Mucosa of gallbladder (tissue), 1 donor: ENCODE measurements around the gene PRDM5. TPM values are rescaled to one million over a fixed set of nuclear protein-coding genes. Genes with fewer than 3 reads are reported as not detected.
A peak's percentile ranks its signal among the peaks of the same experiment; 100 is the strongest.

Source experiments
- DNase-seq: peaks from one replicate; pipeline ENCODE4 v3.0.0-alpha.2; 2020; ENCODE audit warnings: low spot score
- total RNA-seq: library from RNA; stranded (reverse); gene quantifications from one replicate; pipeline ENCODE4 v1.2.1, GENCODE V29; 2021
- donor health status: DM: no; HTN: no; CAD: no.

The PRDM5 gene
- total RNA-seq, 1 donor from 2014 or later: 7.2 TPM

DNA sequence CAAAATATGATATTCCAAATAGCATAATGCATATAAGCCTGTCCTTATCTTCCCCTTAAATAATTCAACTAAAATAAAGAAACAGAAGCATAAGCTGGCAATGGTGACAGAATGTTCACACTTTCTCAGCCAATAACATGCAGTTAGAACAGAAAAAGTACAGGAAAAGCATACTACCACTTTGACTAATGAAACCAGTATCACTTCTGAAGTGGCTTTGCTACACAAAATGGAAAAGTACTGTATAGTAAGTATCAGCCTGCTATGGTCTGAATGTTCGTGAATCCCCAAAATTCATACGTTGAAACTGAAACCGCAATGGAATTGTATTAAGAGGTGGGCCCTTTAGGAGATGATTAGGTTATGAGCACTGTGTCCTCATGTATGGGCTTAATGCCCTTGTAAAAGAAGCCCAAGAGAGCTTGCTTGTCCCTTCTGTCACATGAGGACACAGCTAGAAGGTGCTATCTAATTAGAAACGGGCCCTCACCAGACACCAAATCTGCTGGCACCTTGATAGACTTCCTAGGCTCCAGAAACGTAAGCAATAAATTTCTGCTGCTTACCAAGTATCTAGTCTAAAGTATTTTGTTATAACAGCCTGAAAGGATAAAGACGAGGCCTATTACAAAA is 102.6 kb downstream of the PRDM5 start:
- no peak for DNase-seq

DNA sequence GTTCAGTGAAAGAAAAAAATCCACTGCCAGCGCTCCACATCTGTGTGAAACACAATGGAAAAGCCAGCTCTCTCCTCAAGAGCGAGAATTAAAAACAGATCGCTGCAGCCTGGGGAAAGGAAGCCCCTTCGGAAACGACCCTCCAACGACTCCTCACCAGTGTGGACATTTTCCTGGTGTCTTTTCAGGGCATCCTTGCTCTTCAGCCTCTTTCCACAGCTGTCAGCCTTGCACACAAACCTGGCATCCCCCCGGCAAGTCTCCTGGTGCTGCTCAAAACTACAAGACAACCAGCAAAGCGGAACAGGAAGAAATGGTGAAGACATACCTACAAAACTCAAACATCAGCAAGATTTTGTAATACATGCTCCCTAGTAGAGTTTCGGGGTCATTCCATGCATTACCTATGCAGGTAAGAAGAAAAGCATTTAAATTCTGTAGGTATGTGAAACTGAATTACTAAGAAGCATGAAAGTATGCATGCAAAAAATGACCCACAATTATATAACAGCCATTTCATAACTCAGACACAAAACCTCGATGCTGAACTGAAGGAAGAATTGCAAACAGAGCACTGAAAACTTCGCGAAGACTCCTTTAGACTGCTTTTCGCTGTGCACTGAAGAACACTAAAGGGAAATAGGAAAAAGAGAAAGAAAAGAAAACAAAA is 106.1 kb downstream of the PRDM5 start:
- DNase-seq: no peak

DNA sequence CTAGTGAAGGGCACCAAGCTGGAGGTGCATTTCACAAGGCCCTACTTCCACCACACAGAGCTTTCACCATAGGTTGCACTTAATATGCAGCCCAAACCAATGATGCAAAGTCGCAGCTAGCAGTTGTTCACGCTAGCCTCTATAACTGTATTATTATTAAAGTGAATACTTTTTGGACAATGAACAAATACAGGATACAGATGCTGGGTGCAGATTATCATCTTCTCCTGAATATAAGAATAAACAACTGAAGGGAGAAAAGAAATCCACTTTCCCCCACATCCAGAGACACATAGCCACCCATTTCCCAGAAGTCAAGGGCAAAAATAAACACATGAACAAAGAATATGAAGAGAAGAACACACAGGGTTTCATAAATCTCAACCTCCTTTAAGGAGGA is 107.2 kb downstream of the PRDM5 start:
- DNase-seq: no peak

DNA sequence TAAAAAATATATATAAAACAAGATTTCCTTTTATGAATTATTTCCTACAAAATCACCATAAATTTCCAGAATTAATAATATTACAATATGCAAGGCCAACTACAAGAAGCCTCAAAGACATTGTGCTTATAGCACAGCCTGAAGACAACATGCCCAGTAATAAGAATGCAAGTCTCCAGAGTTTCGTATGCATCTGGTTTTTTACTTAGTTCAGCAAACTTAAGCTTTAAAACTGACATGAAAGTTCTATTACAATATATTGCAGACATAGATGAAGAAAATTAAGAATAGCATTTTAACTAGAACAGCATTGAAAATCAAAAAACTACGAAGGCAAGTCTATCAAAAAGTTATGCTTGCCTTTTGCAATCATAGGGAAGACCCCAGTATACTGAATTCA is 107.6 kb downstream of the PRDM5 start:
- no peak for DNase-seq

DNA sequence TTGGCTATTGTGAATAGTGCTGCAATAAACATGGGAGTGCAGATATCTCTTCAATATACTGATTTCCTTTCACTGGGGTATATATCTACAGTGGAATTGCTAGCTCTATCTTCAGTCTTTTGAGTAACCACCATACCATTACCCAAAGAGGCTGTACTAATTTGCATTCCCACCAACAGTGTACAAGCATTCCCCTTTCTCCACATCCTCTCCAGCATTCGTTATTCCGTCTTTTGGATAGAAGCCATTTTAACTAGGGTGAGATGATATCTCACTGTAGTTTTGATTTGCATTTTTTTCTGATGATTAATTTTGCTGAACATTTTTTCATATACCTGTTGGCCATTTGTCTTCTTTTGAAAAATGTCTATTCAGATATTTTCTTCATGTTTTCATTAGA is 110.3 kb downstream of the PRDM5 start:
- no peak for DNase-seq

DNA sequence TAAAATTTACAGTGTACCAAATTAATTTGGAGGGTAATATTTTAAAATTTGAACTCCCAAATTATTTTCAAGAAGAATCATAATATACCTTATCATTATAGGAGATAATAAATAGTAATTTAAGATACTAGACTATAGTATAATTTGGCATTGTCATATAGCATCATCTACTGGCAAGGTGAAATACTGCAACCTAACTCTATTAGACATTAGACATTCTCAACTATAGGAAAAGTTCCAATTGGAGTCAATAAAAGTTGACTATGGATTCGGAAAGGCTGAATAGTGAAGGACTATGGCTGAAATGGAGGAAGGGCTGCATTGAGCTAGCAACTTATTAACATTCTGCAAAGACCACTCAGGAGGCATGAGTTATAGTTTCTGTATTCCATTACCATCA is 113.0 kb downstream of the PRDM5 start:
- no peak for DNase-seq

DNA sequence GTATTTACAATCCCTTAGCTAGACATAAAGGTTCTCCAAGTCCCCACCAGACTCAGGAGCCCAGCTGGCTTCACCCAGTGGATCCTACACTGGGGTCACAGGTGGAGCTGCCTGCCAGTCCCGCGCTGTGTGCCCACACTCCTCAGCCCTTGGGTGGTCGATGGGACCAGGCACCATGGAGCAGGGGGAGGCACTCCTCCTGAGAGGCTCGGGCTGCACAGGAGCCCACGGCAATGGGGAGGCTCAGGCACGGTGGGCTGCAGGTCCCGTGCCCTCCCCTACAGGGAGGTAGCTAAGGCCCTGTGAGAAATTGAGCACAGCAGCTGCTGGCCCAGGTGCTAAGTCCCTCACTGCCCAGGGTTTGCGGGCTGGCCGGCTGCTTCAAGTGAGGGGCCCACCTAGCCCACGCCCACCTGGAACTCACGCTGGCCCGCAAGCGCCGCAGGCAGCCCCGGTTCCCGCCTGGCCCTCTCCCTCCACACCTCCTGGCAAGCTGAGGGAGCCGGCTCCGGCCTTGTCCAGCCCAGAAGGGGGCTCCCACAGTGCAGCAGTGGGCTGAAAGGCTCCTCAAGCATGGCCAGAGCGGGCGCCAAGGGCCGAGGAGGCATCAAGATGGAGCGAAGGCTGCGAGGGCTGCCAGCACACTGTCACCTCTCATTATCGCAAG is 113.9 kb downstream of the PRDM5 start:
- no peak for DNase-seq

DNA sequence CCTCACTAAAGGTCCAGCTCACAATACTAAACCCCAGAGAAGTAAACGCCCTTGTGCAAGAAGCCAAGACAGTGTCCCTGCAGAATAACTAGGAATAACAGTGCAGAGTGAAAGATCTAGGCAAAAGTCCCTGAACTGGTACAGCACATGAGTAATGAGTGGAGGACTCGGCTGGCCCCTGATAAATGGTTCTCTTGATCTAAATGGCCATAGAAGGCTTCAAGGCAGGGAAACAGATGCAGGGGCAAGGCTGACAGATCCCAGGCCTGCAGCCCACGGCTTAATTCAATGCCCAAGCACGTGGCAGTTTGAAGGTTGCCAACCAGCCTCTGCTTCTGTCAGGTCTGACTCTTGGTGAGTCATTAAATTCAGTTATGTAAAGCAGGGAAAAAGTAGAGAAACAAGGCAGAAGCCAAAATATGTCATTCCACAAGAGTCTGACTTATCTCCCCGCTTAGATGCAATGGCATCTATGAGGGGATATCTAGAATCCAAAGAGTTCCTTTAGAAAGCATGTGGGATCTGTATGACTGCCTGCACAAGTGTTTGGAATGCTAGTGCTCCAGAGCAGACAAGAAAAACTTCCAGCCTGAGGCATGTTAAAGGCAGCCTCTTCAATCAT is 121.3 kb downstream of the PRDM5 start:
- DNase-seq: no peak

DNA sequence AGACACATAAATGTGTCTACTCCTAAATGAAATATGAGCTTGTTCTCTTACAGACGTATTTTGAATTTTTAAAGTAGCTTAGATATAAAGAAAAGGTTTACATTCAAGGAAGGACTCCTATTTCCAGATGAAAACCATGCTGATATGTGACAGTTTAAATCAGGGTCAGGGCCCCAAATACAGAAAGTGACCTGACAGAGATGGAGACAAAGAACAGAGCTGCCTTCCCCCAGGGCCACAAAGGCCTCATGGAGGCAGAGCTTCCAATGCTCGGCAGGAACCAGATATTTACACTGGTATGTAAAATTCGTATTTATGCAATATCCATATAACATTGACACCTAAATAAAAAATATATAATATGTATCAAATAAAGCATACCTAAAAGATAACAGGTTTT is 124.0 kb downstream of the PRDM5 start:
- no peak for DNase-seq

DNA sequence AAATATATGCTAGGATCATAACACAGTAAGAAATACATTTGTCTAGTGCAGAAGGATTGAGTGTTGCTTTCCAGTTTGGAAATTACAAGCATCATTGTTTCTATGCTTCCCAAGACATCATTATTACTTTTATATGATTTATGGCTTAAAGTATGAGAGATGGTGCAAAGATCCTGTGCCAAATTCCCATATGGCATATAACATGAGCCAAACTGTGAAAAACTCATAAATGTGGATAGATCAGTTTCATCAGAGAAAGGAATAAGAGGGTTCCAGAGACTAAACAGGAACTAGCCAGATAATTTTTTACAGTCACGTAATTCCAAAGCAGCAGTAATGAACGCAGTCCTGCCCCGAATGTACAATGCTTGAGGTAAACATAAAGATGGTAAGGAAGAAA is 126.3 kb downstream of the PRDM5 start:
- no peak for DNase-seq

DNA sequence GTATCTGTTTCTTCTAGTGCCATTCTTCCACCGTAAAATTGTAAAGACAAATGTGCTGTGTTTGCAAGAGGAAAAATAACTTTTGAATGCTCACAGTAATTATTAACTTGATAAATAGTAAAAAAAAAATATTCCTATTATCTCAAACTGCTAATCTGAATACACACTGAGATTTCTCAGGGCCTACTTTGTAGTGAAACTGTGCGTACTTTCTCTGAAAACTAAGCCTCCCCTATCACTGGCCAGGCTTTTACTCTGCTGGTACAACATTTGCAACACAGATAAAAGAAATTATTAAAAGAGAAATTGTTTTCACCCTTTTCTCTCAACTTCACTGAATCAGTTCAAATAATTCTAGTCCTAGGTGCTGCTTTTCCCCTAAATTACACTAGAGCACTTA is 137.3 kb downstream of the PRDM5 start:
- no peak for DNase-seq

DNA sequence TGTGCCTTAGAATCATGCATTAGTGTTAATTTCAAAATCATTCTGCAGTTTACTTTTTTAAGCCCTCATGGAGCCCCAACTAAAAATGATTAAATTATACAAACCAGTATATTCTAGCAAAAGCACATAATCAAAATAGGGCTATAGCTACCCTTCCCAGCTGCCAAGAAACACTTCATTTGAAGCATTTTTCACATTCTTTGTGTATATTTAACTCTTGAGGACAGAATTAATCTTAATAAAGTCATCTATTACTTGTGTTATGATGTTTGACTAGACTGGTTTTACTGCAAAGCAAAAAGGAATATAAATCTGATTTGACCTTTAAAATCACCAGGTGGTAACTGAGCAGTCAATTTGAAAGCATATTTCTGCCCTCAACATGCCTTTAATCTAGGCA is 145.1 kb downstream of the PRDM5 start:
- DNase-seq: no peak

DNA sequence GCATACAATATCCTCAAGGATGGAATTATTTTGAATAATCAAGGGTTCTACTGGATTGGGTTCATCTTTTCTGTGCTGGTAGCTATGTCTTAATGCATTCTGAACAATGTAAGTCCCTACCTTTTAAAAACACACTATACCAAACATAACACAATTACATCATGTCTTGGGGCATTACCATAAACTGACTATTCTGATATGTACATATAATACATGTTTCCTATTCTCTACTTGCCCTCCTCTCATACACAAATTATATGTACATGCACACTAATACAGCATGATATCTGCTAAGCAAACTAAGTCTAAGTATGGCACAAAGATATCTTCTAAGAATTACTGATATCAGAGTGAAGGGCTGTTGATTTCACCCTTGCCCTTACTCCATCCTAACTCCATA is 147.1 kb downstream of the PRDM5 start:
- no peak for DNase-seq

DNA sequence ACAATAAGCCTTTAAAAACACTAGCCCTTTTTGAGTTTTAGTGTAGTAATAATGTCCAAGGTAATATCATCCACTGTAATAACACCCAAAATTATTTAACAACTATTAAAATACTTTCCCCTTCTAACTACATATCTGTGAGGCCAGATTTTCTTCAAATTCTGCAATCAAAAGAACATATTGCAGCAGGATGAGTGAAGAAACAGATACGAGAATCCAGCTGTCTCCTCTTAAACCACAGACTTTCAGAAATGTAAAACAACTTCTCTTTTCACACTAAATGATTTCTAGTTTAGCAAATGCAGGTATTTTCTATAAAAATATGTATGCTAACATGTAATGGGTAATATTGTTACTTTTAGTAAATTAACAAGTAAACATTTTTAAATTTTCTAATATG is 148.9 kb downstream of the PRDM5 start:
- no peak for DNase-seq

DNA sequence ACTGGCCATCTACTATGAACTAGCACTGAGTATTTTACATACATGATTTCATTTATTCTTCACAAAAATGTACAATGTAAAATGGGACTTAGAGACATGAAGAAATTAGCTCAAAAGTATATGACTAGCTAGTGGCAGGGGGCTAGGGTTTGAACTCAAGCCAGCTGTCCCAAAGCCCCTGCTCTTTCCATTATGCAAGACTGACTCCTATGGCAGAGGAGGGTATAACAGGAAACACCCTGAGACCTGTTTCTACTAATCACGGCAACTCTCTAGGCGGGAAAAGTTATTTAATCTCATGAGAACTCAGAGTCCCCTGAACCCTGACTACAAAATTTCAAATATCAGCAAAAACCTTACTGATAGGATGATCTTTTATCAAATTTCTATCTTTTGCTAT is 150.6 kb downstream of the PRDM5 start:
- no peak for DNase-seq

DNA sequence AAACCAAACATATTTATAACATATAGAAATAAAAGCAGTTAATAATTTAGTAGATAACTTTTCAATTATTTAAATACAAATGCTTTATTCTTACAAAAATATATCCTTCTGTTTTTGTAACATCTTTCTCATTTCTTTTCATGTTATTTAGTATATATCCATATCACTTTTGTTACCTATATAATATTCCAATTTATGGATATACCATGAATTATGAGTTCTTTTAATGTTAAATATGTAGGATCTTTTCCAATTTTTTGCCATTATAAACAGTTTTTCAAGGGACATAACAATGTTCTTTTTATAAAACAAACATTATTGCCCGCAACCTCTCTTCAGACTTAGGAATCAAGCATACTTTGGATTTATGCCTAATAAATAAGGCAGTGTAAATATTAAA is 151.6 kb downstream of the PRDM5 start:
- no peak for DNase-seq

DNA sequence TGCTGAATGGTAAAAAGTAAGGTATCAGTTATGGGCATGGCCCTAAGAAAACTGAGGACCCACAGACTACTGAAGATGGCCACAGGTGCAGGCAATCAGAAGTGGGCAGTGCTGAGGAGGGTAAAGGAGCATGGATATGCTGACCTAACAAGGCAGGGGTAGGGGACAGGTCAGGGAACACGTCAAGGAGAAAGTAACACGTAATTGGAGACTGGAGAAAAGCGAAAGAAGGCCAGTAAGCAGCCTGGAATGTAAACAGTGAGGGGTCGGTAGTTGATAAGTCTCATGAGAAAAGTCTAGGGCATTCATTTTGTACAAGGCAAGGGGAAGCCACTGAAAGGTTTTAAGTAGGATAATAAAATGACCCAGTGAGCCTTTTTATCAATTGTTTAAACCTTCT is 153.3 kb downstream of the PRDM5 start:
- no peak for DNase-seq

DNA sequence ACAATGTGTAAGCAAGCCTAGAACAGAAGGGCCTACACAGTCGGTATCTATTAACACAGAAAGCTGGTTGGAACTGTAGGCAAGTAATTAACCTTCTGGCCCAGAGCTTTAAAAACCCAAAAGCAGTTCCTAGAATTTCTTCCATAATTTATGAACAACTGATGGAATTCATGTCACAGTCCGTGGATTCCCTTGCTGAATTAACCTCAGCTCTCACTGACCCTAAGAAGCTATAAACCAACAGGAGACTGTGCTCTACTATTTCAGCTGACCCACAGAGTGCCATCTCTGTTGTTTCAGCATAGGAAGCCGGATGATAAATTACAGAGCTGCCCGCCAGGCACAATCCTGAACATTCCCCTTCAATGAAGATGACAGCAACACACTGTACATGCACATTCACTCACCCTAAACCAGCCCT is 157.3 kb downstream of the PRDM5 start:
- DNase-seq: no peak

DNA sequence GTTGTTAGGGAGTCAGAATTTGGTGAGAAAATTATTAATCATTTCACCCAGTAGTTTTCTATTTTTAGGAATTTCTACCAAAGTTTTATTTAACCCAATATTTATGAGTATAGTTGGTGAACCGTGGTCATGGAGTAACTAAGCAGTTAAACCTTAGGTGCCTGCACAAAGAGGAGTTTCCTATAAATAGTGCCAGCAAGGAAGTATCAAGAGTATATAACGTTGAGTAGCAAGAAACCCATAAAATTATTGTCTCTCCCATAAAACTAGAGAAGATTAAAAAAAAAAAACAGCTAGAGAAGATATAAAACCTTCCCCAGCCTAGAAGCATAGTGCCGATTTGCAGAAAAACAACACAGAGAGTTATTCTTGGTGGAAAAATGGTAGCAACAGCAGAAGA is 158.9 kb downstream of the PRDM5 start:
- DNase-seq: no peak

DNA sequence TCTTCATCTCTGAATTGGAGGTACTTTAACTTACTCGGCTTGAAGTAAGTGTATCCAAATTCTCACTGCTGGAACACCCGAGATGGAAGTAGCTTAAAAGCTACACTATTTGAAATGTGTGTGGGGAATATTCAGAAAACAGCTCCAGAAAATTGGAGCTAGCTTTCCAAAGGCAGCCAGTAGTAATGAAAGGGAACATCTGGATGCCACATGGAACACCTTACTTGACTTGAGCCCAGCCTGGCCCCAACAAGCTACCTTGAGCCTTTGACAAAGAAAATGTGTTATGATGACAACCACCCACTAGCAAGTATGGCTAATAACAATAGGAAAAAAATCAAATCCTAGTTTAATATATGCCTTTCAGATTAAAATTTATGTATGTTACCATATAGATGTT is 161.5 kb downstream of the PRDM5 start:
- no peak for DNase-seq

DNA sequence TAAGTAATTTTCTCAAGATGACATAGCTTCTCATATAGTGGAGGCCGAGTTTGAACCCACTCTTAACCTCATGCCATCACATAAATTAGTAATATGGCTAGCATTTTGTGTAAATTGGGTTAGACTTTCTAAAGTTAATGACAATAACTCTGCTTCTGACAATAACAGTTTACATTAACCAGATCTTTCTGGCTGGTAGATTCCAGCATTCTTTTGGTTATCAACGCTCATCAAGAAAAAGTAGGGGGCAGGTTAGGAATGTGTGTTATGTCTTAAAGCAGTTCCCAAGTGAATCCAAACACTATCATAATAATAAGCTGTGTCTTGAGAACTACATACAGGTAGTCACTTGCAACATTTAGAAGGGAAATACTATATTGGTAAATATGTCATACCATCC is 162.5 kb downstream of the PRDM5 start:
- no peak for DNase-seq

DNA sequence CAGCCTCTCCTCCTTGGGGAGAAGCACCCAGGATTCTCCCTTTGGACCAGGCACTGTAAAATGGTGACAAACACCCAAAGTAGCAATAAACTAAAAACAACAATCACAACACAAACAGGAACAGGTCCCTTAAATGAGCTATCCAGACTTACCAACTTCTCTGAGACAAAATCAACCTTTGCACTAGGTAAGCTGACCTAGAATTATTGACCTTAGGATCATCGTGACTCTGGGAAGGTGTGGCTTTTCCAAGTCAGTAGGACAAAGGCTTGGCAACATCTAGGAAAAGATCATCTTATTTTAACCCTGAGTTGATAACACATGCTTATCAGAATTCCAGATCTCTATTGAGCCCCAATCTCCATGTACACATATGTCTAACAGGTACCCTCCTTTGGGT is 166.7 kb downstream of the PRDM5 start:
- no peak for DNase-seq

DNA sequence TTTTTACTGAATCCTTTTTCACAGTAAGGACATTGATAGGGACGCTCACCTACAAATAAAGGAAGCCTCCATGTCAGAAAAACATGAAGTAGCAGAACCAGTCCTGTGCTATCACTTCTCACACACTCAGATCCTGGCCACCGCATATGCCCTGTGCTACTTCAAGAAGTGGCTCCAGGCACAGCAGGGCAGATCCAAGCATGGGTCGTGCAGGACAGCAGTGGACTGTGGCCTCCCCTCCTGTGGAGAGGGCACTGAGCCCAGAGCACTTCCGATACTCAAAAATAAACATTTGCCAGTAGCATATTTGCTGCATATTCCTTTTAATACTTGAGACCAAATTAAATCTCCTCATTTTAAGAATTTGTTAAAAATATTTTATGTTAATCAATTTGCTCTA is 167.9 kb downstream of the PRDM5 start:
- DNase-seq: peak; percentile 24
